Right lobe of liver (tissue), 4 donors: Measurements from ENCODE around the gene GINM1.

Experiments used
- POLR2A ChIP-seq: fragments of 450-650 bp; IDR thresholded peaks from one replicate; pipeline ENCODE4 v1.6.1; 2017; ENCODE audit warnings: antibody characterized with exemption, mild to moderate bottlenecking
- TF ChIP-seq, protein P1 (sequence below), 4 donors: fragments of 200-600 bp in 3 of 4; fragments of 450-650 bp in 1 of 4; IDR thresholded peaks; one replicate each; pipeline versions ENCODE4 v1.5.1 to v1.8.0; 2016 to 2022; ENCODE audit warnings: antibody characterized with exemption in 4 of 4, mild to moderate bottlenecking in 2 of 4
- donor health status: DM: no; HTN: no; CAD: no.
- donor health status: DM: no; HTN: no; CAD: no.
- donor health status: DM: no; HTN: yes; CAD: no.

DNA sequence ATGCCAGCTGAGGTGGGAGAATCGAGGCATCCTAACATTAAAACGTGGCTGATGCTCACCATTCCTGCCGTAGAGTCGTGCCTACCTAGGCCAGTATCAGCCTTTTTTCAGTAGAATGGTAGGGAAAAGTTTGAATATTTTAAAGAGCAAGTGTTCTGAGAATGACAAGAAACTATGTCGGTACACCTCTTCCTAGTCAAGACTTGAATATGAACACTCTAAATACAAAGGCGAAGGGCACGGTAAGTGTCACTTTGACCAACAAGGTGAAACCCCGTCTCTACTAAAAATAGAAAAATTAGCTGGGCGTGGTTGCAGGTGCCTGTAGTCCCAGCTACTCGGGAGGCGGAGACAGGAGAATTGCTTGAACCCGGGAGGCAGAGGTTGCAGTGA is 1.0 kb downstream of the GINM1 start:
- TF ChIP-seq, protein P1, sequence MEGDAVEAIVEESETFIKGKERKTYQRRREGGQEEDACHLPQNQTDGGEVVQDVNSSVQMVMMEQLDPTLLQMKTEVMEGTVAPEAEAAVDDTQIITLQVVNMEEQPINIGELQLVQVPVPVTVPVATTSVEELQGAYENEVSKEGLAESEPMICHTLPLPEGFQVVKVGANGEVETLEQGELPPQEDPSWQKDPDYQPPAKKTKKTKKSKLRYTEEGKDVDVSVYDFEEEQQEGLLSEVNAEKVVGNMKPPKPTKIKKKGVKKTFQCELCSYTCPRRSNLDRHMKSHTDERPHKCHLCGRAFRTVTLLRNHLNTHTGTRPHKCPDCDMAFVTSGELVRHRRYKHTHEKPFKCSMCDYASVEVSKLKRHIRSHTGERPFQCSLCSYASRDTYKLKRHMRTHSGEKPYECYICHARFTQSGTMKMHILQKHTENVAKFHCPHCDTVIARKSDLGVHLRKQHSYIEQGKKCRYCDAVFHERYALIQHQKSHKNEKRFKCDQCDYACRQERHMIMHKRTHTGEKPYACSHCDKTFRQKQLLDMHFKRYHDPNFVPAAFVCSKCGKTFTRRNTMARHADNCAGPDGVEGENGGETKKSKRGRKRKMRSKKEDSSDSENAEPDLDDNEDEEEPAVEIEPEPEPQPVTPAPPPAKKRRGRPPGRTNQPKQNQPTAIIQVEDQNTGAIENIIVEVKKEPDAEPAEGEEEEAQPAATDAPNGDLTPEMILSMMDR (IDR thresholded peaks at IDR 0.05), result no peak
- TF ChIP-seq POLR2A, result no peak
